ENCODE measurements around the gene MYCBP. TPM values are rescaled to one million over a fixed set of nuclear protein-coding genes. Genes with fewer than 3 reads are reported as not detected.

Gene MYCBP
- total RNA-seq, 2 experiments from 2014 or later = 45.6 to 49.1 TPM

GRCh38 chr1:38818175-38818976 lies 54.8 kb downstream of the MYCBP start:
- Mint-ChIP-seq H3K4me1 (peaks cover 9% of the 10 kb centered on the region), H3K27ac (no peak overlapping the region), H3K27me3 (peaks cover 66% of the 10 kb centered on the region), H3K9me3 (no peaks in the 10 kb centered on the region), H3K4me3 (no peak overlapping the region), H3K36me3 (no peaks in the 10 kb centered on the region)
- DNase-seq = peak; percentile 70

GRCh38 chr1:38817267-38818174 lies 55.6 kb downstream of the MYCBP start:
- peaks cover 74% of the 10 kb centered on the region for H3K27me3 Mint-ChIP-seq
- no peaks in the 10 kb centered on the region for H3K36me3 Mint-ChIP-seq
- H3K9me3 Mint-ChIP-seq = no peaks in the 10 kb centered on the region
- H3K4me1 Mint-ChIP-seq = peaks cover 9% of the 10 kb centered on the region
- no peak overlapping the region for H3K27ac Mint-ChIP-seq
- H3K4me3 Mint-ChIP-seq = no peak overlapping the region
- no peak for DNase-seq

- Mint-ChIP-seq H3K4me1 (peaks cover 9% of the 10 kb centered on the region), H3K27me3 (peaks cover 82% of the 10 kb centered on the region)
These were observed 57.1 kb downstream of the MYCBP start for GRCh38 chr1:38815903-38816627.

GRCh38 chr1:38814984-38815464 lies 58.1 kb downstream of the MYCBP start:
- H3K4me3 Mint-ChIP-seq = no peak overlapping the region
- H3K27ac Mint-ChIP-seq = no peak overlapping the region
- H3K27me3 Mint-ChIP-seq = peaks cover 85% of the 10 kb centered on the region

More at GRCh38 chr1:38815903-38816627, 57.1 kb downstream of the MYCBP start:
- no peaks in the 10 kb centered on the region for H3K36me3 Mint-ChIP-seq
- no peak overlapping the region for H3K27ac Mint-ChIP-seq
- DNase-seq = peak; percentile 38
- peak overlapping the region; percentile 14 for H3K4me3 Mint-ChIP-seq
- H3K9me3 Mint-ChIP-seq = no peaks in the 10 kb centered on the region

GRCh38 chr1:38814444-38814983 lies 58.6 kb downstream of the MYCBP start:
- Mint-ChIP-seq H3K27ac (no peak overlapping the region), H3K27me3 (peaks cover 82% of the 10 kb centered on the region), H3K9me3 (no peaks in the 10 kb centered on the region), H3K36me3 (no peaks in the 10 kb centered on the region), H3K4me1 (peaks cover 9% of the 10 kb centered on the region), H3K4me3 (no peak overlapping the region)
- no peak for DNase-seq

More at GRCh38 chr1:38814984-38815464, 58.1 kb downstream of the MYCBP start:
- H3K9me3 Mint-ChIP-seq = no peaks in the 10 kb centered on the region
- H3K4me1 Mint-ChIP-seq = peaks cover 9% of the 10 kb centered on the region
- H3K36me3 Mint-ChIP-seq = no peaks in the 10 kb centered on the region
- no peak for DNase-seq

GRCh38 chr1:38812981-38813380 lies 60.2 kb downstream of the MYCBP start:
- Mint-ChIP-seq H3K27me3 (peaks cover 79% of the 10 kb centered on the region), H3K4me3 (no peak overlapping the region)
- no peak for DNase-seq

More at GRCh38 chr1:38812981-38813380, 60.2 kb downstream of the MYCBP start:
- Mint-ChIP-seq H3K4me1 (peaks cover 9% of the 10 kb centered on the region), H3K36me3 (no peaks in the 10 kb centered on the region), H3K27ac (no peak overlapping the region), H3K9me3 (no peaks in the 10 kb centered on the region)

Other genes with a start within 250 kb of the MYCBP start
- gene RRAGC, start 13.6 kb downstream of the MYCBP start, total RNA-seq = 10 to 100 TPM; 10.0 to 10.1 TPM
- gene GJA9, start 8.2 kb upstream of the MYCBP start, total RNA-seq = not detected
- not detected for gene RHBDL2, start 68.5 kb upstream of the MYCBP start, total RNA-seq
- 10 to 100 TPM; 68.2 to 70.7 TPM for gene AKIRIN1, start 117.9 kb upstream of the MYCBP start, total RNA-seq
- gene NDUFS5, start 153.0 kb upstream of the MYCBP start, total RNA-seq = 100 to 1,000 TPM; 191 to 201 TPM